Bronchial epithelial cell (primary cell): Measurements from ENCODE around the gene LRTM2. TPM values are rescaled to one million over a fixed set of nuclear protein-coding genes. Genes with fewer than 3 reads are reported as not detected.

Source experiments
- DNase-seq: peaks from one replicate; pipeline ENCODE4 v3.0.0-alpha.2; 2010; ENCODE audit warnings: low read depth
- FAIRE-seq: peaks from 2 replicates; lab custom pipeline; 2011; peaks lifted over from hg19 to GRCh38; lab: Jason Lieb, UNC
- H3K27me3 ChIP-seq: 2 replicates; pipeline ENCODE4 v1.5.1; 2011; ENCODE audit warnings: low read length; ENCODE audit not compliant: control insufficient read depth, insufficient read depth
- H3K36me3 ChIP-seq: 2 replicates; pipeline ENCODE4 v1.5.1; 2011; ENCODE audit warnings: low read length; ENCODE audit not compliant: control insufficient read depth, insufficient read depth
- H3K4me3 ChIP-seq: 2 replicates; pipeline ENCODE4 v1.5.1; 2011; ENCODE audit warnings: mild to moderate bottlenecking, low read depth, low read length, control low read depth
- total RNA-seq: library from RNA; depleted of rRNA; stranded (reverse); fragments of >200 nt; gene quantifications from 2 replicates; pipeline ENCODE4 v1.2.1, GENCODE V29; 2014
- TF ChIP-seq, protein P1 (sequence below): IDR thresholded peaks from 2 replicates; pipeline ENCODE4 v1.5.1; 2011; ENCODE audit warnings: mild to moderate bottlenecking, moderate library complexity, low read length, control low read depth, inconsistent platforms; ENCODE audit not compliant: insufficient read depth, severe bottlenecking

LRTM2 gene
- total RNA-seq, 1 donor from 2014 or later = not detected

DNA sequence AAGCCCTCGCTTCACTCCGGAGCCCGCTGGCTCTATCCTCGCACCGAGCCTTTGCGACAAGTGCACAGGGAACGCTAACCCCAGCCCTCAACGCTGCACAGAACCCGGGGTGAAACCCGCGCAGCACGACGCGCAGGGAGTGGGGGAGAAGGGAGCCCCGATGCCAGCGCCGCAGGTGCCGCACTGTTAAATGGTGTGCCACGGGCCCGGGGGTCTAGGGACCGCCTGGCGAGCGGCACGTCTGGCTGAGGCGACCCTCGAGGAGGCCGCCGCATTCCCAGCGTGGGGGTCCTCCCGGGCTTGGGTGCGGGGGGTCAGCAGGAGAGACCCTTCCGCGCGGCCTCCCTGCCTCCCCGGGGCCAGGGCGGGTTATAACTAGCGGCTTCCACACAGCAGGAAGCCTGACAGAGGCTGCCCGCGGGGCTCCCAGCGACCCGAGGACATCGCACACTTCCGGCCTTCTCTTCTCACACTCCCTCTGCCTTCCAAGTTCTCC is 23.8 kb upstream of the LRTM2 start:
- Histone ChIP-seq H3K36me3 (no peaks in the 10 kb centered on the region), H3K27me3 (no peaks in the 10 kb centered on the region), H3K4me3 (peak overlapping the region; percentile 75)
- FAIRE-seq (no peak), DNase-seq (no peak)
- TF ChIP-seq, protein P1, sequence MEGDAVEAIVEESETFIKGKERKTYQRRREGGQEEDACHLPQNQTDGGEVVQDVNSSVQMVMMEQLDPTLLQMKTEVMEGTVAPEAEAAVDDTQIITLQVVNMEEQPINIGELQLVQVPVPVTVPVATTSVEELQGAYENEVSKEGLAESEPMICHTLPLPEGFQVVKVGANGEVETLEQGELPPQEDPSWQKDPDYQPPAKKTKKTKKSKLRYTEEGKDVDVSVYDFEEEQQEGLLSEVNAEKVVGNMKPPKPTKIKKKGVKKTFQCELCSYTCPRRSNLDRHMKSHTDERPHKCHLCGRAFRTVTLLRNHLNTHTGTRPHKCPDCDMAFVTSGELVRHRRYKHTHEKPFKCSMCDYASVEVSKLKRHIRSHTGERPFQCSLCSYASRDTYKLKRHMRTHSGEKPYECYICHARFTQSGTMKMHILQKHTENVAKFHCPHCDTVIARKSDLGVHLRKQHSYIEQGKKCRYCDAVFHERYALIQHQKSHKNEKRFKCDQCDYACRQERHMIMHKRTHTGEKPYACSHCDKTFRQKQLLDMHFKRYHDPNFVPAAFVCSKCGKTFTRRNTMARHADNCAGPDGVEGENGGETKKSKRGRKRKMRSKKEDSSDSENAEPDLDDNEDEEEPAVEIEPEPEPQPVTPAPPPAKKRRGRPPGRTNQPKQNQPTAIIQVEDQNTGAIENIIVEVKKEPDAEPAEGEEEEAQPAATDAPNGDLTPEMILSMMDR = no peak

DNA sequence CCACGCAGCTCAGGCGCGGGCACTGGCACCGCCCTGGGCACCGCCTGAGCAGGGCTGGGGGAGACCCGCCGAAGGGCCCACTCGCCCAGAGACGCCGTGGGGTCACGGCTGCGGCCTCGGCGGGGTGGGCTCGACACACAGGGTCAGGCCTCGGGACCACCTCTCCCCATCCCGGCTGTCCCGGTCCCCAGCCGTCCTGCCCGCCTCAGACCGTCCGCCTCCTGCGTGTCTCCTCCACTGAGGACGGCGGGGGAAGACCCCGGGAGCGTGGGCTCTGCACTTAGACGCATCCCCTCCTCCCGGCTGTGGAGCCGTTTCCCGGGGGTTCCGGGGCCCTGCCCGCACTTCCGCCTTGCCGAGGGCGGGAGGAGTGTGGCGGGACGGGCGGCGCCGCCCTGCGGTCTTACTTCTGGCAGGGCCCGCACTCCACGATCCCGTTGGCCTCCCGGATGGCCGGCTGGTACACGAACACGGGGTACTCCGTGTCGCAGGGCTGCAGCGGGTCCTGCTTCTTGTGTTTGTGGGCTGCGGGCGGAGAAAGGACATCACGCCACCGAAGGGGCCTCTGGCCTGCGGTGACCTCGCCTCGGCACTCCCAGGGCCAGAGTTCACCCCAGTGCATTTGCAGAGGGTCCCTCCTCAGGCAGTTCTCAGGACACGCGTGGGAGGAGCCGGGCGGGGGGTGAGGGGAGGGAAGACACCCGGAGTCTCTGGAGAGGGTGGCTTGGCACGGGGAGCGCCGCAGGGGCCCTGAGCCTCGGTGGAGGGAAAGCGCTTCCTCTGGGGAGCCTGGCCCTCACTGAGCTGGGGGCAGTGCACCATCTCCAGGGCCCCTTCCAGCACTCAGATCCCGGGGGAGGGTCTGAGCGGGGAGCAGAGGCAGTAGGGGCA is 23.1 kb upstream of the LRTM2 start:
- no peak for DNase-seq
- Histone ChIP-seq H3K4me3 (peak overlapping the region; percentile 75), H3K27me3 (no peaks in the 10 kb centered on the region), H3K36me3 (no peaks in the 10 kb centered on the region)
- FAIRE-seq = no peak
- TF ChIP-seq, protein P1 = peak; percentile 9

DNA sequence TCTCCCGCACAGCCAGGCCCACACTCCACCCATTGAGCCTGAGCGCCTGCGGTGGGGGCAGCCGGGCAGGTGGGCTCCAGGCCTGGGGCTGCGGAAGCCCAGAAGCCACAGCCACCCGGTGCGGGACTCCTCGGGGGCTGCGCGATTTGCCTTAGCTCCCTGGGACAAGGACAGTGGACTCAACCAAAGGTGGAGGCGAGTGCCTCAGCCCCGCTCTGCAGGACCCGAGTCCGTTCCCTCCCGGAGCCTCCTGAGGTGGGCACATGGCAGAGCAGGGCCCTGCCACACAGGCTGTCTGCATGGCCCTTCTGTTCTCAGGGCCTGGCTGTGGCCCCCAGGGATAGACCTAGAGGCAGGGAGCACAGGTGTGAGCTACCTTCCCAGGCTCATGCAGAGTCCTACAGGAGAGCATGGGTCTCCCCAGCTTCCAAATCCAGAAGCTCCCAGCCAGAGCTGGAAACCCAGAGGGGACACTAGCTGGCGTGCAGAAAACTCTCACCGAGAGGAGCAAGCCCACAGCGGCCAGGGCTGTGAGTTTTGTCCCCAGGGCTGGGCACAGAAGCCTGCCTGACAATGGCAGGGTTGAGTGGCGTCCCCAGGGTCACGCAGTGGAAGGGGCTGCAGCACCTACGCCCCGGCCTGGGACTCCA is 22.2 kb upstream of the LRTM2 start:
- no peak for FAIRE-seq
- no peak for DNase-seq
- TF ChIP-seq, protein P1 = no peak
- no peaks in the 10 kb centered on the region for H3K27me3 ChIP-seq
- no peak overlapping the region for H3K4me3 ChIP-seq
- H3K36me3 ChIP-seq = no peaks in the 10 kb centered on the region

DNA sequence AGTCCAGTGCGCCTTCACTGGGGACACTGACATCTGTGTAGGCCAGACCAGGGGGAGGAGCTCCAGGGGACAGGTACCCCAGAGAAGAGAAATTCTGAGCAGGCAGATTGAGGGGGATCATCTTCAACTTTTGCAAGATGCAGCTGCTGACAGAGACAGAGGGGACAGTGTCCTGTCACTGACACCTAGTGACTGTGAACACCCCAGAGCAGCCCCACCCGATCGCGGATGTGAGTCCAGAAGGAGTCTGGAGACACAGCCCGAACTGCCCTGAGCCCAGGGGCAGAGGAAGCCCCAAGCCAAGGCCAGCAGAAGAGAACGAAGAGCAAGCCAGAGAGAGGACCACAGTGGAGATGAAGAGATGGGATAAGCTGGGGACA is 21.7 kb upstream of the LRTM2 start:
- FAIRE-seq (no peak), DNase-seq (no peak)
- Histone ChIP-seq H3K36me3 (no peaks in the 10 kb centered on the region), H3K4me3 (no peak overlapping the region), H3K27me3 (no peaks in the 10 kb centered on the region)
- TF ChIP-seq, protein P1 = no peak

DNA sequence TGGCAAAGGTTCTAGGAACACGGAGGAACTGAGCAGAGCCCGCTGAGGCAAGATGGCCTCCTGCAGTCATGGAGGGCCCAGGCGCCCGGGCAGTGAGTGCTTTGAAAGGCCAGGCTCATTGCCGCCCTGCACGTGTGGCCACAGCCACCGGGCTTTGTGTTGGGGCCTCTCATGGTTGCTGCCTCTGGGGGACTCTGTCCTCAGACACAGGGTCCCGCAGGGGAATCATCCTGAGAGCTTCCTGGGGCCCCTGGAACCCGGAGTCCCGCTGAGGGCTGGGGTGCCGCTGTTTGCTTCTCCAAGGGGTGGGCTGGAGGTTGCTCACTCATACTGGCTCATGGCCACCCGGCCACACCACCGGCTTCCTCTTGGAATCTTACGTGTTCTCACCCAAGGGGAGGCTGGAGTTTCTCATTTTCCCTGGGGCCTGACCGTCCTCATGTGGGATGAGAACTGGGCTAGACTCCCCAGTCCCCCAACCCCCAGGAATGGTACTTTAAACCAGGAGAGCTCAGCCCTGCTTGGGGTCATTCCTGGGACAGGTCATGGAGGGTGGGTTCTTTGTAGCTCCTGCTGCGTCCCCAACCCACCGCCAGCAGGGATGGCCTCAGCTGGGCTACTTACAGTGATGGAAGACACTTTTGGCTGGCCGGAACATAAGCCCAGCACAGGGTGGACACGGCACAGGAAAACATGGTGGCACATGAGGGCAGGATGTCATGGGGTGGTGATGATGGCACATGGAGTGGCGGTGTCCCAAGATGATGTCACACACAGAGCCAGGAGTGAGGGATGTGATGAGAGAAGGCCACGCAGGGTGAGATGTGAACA is 21.1 kb upstream of the LRTM2 start:
- H3K36me3 ChIP-seq = no peaks in the 10 kb centered on the region
- TF ChIP-seq, protein P1 = no peak
- H3K27me3 ChIP-seq = no peaks in the 10 kb centered on the region
- FAIRE-seq = peak; percentile 85
- DNase-seq = no peak
- no peak overlapping the region for H3K4me3 ChIP-seq
